ENCODE data around the gene SSTR1. TPM values are rescaled to one million over a fixed set of nuclear protein-coding genes. Genes with fewer than 3 reads are reported as not detected.

The SSTR1 gene
- total RNA-seq, 1 experiment from 2014 or later, result not detected

GRCh38 chr14:38201137-38201828, 6.4 kb upstream of the SSTR1 start:
- intact Hi-C loops (cut with micrococcal nuclease), result no loop called here
- CTCF ChIA-PET, result no interaction called here

GRCh38 chr14:38202444-38203191, 5.1 kb upstream of the SSTR1 start:
- intact Hi-C loops (cut with micrococcal nuclease), result no loop called here
- H3K9ac ChIP-seq (ENCODE audit: low read length), result no peak overlapping the region
- H3K27me3 ChIP-seq (ENCODE audit: insufficient read depth, low read length), result no peaks in the 10 kb centered on the region
- H2AFZ ChIP-seq (ENCODE audit: low read depth, low read length, poor library complexity, severe bottlenecking), result no peak overlapping the region
- no peak for ATAC-seq
- ChIA-PET CTCF (no interaction called here), RAD21 (ENCODE audit: low non-redundant PET in 1 of 2, low total read pairs in 2 of 2, uncharacterized antibody in 2 of 2, unreplicated experiment in 2 of 2) (no interaction called here), POLR2A (no interaction called here)
- H3K4me2 ChIP-seq (ENCODE audit: low read length), result no peak overlapping the region
- DNase-seq (ENCODE audit: low read depth, low spot score), result no peak
- H3K9me3 ChIP-seq (ENCODE audit: control insufficient read depth in 1 of 2, insufficient read depth in 1 of 2, low read depth in 1 of 2, low read length in 2 of 2), result no peaks in the 10 kb centered on the region
- no peak overlapping the region for H3K4me3 ChIP-seq (replicated peaks in 1 of 2; ENCODE audit: low read depth in 1 of 2, low read length in 2 of 2)
- H3K79me2 ChIP-seq (ENCODE audit: insufficient read depth, low read length), result no peaks in the 10 kb centered on the region
- H4K20me1 ChIP-seq (ENCODE audit: insufficient read depth), result no peaks in the 10 kb centered on the region
- H3K9me2 ChIP-seq (ENCODE audit: insufficient read depth), result no peaks in the 10 kb centered on the region
- H3K27ac ChIP-seq (ENCODE audit: low read depth, low read length), result no peak overlapping the region
- no TSS peak for BruUV-seq (replicated peaks)
- H3K4me1 ChIP-seq (ENCODE audit: control insufficient read depth in 1 of 2, insufficient read depth in 2 of 2, low read length in 2 of 2), result no peaks in the 10 kb centered on the region
- no peaks in the 10 kb centered on the region for H3K36me3 ChIP-seq (ENCODE audit: control insufficient read depth in 1 of 2, insufficient read depth in 2 of 2, low read length in 2 of 2)
- TF ChIP-seq EZH2phosphoT487 (IDR thresholded peaks at IDR 0.05; ENCODE audit: borderline replicate concordance) (no peak), EGR1 (IDR thresholded peaks at IDR 0.05; ENCODE audit: low read depth) (no peak), CTCF (IDR thresholded peaks at IDR 0.05 in 2 of 3, conservative IDR thresholded peaks at IDR 0.05 in 1 of 3; ENCODE audit: borderline replicate concordance in 1 of 3, insufficient read depth in 1 of 3, low read depth in 2 of 3, low read length in 2 of 3) (no peak), ZFX (IDR thresholded peaks at IDR 0.05) (no peak), TCF7L2 (IDR thresholded peaks at IDR 0.05; ENCODE audit: borderline replicate concordance, extremely low read depth, insufficient read depth, insufficient read length) (no peak), CEBPB (IDR thresholded peaks at IDR 0.05; ENCODE audit: low read depth) (no peak)

More at GRCh38 chr14:38201137-38201828, 6.4 kb upstream of the SSTR1 start:
- no peaks in the 10 kb centered on the region for H3K79me2 ChIP-seq (ENCODE audit: insufficient read depth, low read length)
- no peaks in the 10 kb centered on the region for H3K4me1 ChIP-seq (ENCODE audit: control insufficient read depth in 1 of 2, insufficient read depth in 2 of 2, low read length in 2 of 2)
- H4K20me1 ChIP-seq (ENCODE audit: insufficient read depth), result no peaks in the 10 kb centered on the region
- no peak overlapping the region for H3K4me2 ChIP-seq (ENCODE audit: low read length)
- no peak overlapping the region for H2AFZ ChIP-seq (ENCODE audit: low read depth, low read length, poor library complexity, severe bottlenecking)
- H3K27me3 ChIP-seq (ENCODE audit: insufficient read depth, low read length), result no peaks in the 10 kb centered on the region
- BruUV-seq (replicated peaks), result no TSS peak
- no peak overlapping the region for H3K27ac ChIP-seq (ENCODE audit: low read depth, low read length)
- H3K4me3 ChIP-seq (replicated peaks in 1 of 2; ENCODE audit: low read depth in 1 of 2, low read length in 2 of 2), result no peak overlapping the region
- H3K9me2 ChIP-seq (ENCODE audit: insufficient read depth), result no peaks in the 10 kb centered on the region
- H3K9ac ChIP-seq (ENCODE audit: low read length), result no peak overlapping the region
- RAD21 ChIA-PET (ENCODE audit: low non-redundant PET in 1 of 2, low total read pairs in 2 of 2, uncharacterized antibody in 2 of 2, unreplicated experiment in 2 of 2), result no interaction called here
- no peaks in the 10 kb centered on the region for H3K9me3 ChIP-seq (ENCODE audit: control insufficient read depth in 1 of 2, insufficient read depth in 1 of 2, low read depth in 1 of 2, low read length in 2 of 2)
- H3K36me3 ChIP-seq (ENCODE audit: control insufficient read depth in 1 of 2, insufficient read depth in 2 of 2, low read length in 2 of 2), result no peaks in the 10 kb centered on the region
- ATAC-seq (no peak), DNase-seq (ENCODE audit: low read depth, low spot score) (no peak)
- POLR2A ChIA-PET, result no interaction called here
- TF ChIP-seq, protein P1, sequence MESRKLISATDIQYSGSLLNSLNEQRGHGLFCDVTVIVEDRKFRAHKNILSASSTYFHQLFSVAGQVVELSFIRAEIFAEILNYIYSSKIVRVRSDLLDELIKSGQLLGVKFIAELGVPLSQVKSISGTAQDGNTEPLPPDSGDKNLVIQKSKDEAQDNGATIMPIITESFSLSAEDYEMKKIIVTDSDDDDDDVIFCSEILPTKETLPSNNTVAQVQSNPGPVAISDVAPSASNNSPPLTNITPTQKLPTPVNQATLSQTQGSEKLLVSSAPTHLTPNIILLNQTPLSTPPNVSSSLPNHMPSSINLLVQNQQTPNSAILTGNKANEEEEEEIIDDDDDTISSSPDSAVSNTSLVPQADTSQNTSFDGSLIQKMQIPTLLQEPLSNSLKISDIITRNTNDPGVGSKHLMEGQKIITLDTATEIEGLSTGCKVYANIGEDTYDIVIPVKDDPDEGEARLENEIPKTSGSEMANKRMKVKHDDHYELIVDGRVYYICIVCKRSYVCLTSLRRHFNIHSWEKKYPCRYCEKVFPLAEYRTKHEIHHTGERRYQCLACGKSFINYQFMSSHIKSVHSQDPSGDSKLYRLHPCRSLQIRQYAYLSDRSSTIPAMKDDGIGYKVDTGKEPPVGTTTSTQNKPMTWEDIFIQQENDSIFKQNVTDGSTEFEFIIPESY (IDR thresholded peaks at IDR 0.05; ENCODE audit: extremely low read depth, insufficient replicate concordance, low read length), result no peak
- TF ChIP-seq ZFX (IDR thresholded peaks at IDR 0.05) (no peak), POLR2AphosphoS5 (IDR thresholded peaks at IDR 0.05; ENCODE audit: low read depth, low read length) (no peak), RAD21 (IDR thresholded peaks at IDR 0.05; ENCODE audit: low read depth) (no peak), EZH2 (IDR thresholded peaks at IDR 0.05) (no peak), EZH2phosphoT487 (IDR thresholded peaks at IDR 0.05; ENCODE audit: borderline replicate concordance) (no peak)

Measured in HCT116 (cell line).